Daoy (cell line): ENCODE results near the gene KRT2. TPM values are rescaled to one million over a fixed set of nuclear protein-coding genes. Genes with fewer than 3 reads are reported as not detected.
A peak's percentile ranks its signal among the peaks of the same experiment; 100 is the strongest.

ENCODE experiments used
- DNase-seq: peaks from one replicate; pipeline ENCODE4 v3.0.0-alpha.2; 2015; ENCODE audit warnings: low read depth
- total RNA-seq: library from RNA; depleted of rRNA; stranded (reverse); fragments of >200 nt; shearing (Covaris generic); gene quantifications from 2 replicates; pipeline ENCODE4 v1.2.3, GENCODE V29; 2014

KRT2 gene
- total RNA-seq, 1 experiment from 2014 or later, result 0.40 TPM

DNA sequence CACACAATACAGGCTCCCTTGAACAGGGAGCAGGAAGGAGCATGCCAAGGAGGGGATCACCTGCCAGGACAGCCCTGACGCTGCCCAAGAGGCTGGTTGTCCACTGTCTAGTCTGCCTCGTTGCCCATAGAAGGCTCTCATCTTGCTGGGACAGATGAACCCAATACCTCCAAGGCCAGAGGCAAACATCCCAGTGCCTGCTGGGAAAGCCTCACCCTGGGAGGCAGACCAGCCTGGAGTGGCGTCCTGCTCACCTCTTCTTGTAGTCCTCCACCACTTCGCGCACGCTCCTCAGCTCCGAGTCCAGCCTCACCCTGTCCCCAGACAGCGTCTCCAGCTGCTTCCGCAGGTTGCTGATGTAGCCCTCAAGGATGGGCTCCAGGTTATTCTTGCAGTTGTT lies 36.1 kb downstream of the KRT2 start:
- no peak for DNase-seq

DNA sequence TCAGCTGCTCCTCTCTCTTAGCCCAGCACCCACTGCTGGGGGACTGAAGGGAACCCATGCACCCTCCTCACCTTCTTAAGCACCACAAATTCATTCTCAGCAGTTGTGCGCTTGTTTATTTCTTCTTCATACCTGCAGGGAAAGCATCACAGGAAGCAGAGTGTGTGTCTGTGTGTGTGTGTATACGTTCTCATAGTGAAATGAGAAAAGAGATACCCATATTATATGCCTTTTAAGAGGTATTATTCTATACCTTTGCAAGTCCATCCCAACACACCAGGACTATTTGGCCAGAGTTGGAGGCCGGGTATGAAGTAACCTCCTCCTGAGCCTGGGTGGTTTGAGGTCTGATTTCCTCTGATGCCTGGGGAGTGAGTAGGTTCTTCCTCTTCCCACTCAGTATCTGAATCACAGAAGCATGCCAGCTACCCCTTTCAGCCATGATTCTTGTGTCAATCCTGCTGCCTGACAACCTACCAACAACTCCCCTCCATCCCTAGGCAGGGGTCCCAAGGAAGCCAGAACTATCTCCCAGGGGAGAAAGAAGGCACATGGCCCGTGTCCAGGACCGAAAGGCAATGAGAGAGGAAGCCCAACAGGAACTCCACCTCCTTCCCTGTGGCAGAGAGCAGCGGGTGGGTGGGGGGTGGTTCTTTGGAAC lies 36.7 kb downstream of the KRT2 start:
- peak; percentile 21 for DNase-seq

DNA sequence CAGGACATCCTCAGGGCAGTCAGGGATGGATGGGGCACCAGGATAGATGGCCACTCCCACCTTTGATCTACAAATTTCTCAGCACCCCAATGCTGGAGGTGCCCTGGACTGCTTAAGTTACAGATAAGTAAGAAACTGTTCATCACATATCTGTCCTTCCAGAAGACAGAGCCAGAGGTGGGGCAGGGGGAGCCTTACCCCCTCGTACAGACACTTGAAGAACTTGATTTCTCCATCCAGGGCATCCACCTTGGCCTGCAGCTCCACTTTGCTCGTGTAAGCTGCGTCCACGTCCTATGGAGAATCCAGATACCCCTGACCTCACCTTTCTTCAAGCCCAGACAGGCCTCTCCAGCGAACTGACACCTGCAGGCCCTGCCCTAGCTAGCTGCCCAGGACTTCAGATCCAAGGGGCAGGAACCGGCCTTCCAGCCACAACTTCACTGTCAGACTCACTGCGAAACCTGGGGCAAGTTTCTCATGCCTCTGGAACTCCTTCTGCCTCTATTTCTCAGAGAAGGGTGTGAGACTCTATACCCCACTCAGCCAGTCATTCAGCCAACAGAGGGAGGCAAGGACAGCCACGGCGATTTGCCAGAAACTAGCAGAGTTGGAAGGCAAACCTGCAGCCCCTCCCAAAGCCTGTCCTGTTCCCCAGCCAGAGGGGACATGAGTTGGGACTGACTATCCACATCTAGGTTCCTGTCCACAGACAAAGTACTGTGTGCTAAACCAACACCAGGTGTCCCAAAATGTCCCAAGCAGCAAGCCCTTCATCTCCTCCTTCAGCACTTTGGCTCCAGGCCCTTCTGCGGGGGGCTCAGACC lies 37.4 kb downstream of the KRT2 start:
- DNase-seq, result no peak

DNA sequence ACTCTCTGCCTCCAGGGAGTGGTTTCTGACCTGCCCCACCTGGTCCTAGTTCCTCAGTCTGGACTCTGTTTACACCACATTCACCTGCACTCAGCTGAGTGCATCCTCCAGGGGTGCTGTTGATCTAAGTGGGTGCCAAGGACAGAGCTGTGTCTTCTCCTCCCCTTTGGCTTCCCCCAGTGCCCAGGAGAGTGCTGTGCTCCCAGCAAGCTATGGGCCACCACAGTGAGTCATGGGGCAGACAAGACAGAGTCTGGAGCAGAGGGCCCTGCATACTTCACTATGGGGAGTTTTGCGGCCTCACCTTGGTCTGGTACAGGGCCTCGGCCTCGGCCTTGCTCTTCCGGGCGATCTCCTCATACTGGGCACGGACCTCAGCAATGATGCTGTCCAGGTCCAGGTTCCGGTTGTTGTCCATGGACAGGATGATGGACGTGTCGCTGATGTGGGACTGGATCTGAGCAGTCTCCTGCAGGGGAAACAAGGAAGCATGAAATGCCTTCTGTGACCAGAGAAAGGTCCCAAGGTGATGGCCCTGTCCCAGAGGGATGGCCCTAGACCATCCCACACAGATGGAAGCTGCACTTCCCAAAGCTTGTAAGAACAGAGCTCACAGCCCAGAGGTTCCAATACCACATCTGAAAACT lies 38.5 kb downstream of the KRT2 start:
- no peak for DNase-seq

DNA sequence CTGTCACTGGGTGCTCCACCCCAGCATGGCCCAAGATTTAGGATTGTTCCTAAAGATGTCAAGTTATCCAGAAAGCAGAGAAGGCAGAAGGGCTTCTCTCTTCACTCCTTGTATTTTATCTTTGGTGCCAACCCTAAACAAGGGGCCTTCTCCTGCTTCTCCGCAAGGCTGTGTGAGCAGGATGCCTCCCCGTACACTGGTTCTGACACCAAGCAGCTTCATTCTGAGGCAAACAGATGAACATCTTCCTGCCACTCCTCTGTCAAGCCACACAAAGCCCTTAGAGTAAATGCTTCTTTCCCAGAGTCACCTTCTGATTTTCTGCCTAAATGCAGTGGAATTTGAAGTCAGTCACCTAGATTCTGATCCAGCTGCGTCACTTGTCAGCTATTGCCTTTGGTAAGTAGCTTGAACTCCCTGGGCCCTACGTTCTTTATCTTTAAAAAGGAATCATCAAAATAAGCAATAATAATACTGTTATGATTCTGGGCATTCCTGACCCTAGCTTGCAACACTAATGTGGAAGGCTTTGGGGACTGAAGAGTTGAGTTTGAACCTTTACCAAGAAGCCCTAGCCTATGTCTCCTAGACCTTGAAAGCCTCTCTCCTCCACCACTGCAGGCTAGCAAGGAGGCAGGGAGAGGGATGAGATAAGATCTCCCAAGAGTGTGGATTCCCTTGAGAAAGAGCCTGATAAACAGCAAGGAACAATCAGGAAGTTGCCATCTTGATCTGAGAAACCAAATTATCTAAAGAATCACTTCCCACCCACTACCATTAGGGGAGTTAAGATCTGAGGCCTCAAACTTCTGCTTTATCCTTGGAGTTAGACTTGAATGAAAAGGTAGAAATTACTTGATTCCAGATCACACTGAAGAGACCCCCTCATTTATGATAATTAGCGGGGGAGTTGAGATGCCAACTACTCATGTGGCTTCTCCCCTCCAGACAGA lies 39.3 kb downstream of the KRT2 start:
- DNase-seq, result no peak

DNA sequence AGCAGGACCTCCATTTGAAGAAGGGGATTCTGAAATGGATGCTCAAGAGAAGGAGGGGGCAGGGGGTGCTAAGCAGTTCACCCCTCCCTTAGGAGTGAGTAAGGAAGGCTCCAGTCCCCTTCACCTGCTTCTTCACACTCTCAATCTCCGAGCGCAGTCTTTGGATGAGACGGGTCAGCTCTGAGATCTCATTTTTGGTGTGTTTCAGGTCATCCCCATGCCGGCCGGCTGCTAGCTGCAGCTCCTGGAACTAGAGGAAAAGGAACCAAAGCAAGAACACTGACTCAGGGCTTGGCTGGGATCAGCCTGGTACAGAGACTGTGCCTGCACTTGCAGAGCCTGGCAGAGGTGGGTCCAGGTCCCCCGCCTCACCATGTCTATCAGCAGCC lies 40.9 kb downstream of the KRT2 start:
- no peak for DNase-seq

DNA sequence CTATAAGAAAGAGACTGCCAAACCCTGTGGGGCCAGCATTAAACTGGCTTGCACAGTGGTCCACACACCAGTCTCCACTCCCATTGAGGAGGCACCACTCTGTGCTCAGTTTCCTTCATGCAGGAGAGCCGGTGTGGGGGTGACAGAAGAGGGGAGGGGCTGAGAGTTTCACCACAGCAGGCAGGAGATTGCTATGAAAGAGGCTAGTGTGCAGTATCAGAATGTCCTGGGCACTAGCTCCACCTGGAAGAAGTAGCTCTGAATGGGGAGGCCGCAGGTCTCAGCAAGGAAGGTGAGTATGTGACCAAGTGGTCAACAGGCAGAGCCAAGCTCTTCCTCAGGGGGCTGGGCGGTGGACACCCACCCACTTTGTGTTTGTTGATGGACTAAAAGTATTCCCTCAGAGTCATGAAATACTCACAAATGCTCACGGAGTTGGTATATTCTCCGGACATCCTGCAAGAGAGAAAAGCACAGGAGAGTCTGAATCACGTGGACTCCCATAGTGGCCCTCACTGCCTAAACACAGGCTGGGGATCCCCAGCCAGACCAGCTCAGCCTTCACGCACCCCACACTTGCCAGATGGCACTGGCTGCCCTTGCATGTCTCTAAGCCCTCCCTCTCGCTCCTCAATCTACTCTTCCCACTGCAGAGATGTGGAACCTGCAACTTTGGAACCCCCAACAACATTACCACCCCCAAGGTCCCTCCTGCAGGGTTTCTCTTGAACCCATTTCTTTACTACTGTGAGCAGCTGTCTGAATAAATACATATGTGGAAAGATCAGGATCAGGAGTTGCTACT lies 43.0 kb downstream of the KRT2 start:
- no peak for DNase-seq

DNA sequence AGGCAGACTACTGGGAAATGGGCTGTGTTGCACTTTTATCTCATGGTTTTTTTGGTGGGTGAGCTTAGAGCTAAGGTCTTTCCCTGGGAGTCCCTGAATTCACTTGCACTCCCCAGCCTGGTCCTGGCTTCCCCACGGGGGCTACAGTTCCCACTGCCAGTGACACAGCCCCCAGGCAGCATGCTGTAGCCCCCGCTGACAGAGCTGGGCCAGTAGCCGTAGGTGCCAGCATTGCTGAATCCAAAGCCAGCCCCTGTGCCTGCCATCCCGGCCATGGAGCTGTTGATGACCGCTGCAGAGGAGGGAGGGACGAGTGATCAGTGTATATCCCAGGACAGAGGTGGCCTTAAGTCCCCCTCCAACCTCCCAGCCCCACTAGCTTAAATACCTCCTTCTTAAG lies 43.9 kb downstream of the KRT2 start:
- no peak for DNase-seq

DNA sequence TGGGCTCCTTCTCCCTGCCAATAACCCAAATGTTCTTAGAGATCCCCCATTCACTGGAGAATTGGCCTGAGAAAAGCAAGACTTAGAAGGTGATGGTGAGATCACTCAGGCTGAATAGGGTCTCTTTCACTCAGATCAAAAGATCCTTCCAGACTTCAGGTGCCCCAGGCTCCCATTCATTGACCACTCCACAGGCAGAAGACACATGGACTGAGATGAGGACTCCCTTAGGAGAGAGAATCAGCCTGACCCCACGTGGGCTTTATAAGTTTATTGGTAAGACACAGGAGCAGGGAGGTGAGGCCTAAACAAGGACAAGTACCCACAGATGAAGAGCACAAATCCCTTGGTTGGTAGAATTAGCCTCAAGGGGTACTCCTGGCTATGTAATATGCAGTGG lies 44.7 kb downstream of the KRT2 start:
- DNase-seq, result no peak

DNA sequence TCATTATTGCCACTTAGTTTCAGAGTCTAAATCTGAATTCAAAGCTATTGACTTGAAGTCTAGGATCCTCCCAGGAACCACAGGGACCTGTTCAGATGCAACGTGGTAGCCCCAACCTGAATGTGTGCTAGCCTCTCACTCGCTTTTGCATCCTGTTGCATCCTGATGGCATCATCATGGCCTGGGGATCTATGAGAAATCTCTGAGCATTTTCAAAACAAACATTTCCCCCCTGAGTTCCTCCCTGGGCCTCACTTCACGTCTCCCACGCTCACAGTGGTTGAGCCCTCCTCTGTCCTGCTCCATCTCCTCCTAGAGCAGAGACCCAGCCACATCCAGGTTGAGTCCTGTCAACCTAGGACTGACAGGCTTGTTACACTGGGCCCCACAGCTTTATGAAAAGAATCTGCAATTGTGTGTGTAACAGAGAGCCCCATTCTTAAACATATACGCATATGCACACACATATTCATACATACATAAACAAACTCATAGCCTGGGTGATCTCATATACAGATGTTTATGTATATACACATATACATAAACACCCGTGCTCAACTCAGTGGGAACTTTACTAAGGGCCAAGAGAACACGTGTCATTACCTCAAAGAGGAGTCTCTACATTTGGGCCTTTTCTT lies 45.3 kb downstream of the KRT2 start:
- no peak for DNase-seq

DNA sequence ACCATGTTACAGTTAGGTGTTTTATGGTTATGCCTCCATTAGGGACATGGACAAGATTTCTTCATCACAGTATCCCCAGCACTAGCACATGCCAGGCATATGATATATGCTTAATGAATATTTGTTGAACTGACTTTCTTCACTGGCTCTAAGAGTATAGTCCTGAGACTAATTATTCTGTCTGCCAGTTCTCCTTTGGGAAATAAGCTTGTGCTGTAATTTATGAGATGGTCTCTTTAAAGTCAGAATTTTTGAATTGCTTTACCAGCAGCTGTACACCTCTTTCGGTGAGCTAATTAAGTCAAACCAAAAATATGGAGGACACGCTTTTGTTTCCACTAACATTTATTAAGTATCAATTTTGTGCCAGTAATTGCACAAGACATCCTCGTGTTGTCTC lies 45.9 kb downstream of the KRT2 start:
- DNase-seq, result no peak

DNA sequence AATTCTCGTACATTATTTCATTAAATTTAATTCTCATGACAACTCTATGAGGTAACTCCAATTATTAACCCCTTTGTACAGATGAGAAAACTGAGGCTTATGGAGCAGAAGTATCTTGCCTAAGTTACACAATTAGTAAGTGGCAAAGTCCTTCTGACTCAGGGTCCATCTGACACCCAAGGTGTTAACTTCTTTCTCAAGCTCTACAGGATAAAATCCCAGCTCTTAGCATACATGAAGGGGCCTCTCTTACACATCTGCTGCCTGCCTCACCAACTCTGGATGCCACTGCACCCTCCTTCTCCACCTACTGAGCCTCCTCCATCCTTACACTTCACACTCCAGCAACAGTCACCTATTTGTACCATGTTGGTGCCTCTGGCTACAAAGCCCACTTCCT lies 46.5 kb downstream of the KRT2 start:
- no peak for DNase-seq

DNA sequence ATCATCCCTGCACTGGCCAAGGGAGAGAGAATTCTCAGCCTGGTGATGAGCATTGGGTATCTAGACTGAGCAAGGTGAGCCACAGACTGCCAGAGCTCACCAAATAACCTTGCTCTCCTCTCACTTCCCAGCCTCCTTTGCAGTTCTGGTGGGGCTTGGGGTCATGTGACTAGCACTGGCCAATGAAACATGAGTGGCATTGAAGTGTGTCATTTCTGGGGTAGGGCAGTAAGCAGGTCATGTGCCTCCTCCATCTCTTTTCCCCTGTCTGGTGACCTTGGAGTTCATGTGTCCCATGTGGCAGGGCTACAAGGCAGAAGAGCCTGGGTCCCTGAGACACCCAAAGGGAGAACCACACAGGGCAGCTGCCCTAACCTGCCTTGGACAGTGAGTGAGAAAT lies 47.2 kb downstream of the KRT2 start:
- no peak for DNase-seq

DNA sequence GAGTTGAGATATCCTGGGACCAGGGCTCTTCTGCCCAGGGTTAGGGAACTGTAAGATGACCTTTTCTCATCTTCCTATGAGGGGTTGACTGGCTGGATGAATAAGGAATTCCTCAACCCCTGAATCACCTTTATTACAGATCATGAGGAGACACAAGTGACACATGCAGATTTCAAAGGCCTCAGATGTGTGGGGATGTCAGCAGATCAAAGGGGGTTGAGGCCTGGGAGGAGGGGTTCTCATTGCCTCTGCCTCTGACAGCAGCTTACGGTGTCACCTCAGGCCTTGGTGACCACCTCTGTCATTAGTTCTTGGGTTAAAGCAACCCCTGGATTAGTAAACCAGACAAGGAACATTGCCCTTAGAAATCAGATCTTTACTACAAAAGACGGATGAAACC lies 48.7 kb downstream of the KRT2 start:
- DNase-seq, result no peak

DNA sequence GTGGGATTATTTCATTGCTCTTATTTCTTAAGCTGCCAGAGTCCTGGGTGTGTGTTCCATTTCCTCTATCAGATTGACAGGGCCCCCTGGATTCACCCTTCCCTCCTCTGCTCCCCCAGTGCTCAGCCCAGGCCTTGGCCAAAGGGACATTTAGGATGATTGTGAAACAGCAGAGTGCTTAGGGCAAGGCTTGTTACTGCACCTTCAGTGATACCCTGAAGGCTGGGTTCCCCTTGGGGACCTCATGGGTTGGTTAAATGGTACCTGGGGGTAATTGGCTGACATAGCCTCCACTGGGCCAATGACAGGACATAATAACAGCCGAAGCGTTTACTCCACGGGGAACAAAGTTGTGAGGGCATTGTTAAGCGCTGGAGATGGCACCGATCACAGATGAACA lies 49.5 kb downstream of the KRT2 start:
- DNase-seq, result no peak

DNA sequence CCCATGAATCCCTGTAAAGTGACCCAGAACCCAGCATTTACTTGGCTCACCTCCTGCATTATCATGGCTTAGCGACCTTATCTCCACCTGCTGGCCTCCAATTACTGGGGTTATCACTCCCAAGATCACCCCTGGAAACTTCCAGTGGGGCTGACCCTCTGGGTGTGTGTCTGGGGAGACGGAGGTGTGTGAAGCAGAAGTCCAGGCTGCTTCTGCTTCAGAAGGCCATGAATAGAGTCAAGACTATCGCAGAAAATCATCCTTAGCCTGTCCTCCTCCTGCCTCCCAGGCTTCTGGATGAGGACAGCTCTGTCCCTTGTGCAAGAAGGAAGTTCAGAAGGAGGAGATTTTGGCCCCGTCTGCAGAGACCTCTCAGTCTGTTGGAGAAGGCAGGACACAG lies 50.3 kb downstream of the KRT2 start:
- no peak for DNase-seq

DNA sequence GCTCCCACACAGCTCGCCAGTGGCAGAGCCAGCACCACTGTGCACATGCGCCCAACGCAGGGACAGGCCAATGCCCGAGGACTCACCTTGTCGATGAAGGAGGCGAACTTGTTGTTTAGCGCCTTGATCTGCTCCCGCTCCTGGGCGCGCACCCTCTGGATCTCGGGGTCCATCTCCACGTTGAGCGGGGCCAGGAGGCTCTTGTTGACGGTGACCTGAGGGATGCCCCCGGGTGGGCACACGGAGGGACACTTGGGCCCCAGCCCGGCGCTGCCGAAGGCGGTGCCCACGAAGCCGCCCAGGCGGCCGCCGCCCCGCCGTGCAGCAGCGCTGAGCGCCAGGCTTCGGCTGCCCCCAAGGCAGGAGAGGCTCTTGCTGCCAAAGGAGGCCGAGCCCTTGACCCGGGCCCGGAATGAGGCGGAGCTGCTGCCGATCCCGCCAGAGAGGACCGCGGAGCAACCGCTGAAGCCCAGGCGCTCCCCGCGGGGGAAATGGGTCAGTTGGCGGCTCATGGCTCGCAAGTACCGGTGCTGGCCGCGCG lies 51.0 kb downstream of the KRT2 start, which contains the start of gene KRT72:
Gene KRT72, minus strand, starts transcription at position 523 of the 541 bp plus-strand sequence. Its CDS starts 11 bp downstream, at position 512.
- no peak for DNase-seq

DNA sequence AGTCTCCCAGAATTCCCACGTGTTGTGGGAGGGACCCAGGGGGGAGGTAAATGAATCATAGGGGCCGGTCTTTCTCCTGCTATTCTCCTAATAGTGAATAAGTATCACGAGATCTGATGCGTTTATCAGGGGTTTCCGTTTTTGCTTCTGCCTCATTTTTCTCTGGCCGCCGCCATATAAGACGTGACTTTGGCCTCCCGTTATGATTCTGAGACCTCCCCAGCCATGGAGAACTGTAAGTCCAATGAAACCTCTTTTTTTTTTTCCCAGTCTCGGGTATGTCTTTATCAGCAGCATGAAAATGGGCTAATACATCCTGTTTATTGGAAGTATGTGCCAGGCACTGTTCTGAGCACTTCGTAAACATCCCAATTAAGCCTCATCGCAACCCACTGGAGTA lies 51.5 kb downstream of the KRT2 start:
- DNase-seq, result no peak

DNA sequence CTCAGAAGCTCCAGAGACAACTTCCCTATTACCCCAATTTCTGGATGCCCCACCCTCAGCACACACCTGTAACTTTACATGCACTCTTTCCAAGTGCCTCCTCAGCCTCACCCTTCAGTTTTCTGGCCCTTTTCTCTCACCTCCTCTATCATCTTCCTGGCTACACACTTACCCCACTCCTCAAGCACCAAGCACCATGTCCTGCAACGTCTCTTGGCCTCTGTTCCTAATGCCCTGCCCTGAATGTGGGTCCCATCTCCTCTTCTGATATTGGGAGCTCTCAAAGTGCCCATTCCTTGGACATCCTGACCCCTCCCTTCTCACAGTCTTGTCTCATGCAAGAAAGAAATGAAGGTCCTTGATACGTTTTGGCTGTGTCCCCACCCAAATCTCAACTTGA lies 51.9 kb downstream of the KRT2 start:
- DNase-seq, result no peak

DNA sequence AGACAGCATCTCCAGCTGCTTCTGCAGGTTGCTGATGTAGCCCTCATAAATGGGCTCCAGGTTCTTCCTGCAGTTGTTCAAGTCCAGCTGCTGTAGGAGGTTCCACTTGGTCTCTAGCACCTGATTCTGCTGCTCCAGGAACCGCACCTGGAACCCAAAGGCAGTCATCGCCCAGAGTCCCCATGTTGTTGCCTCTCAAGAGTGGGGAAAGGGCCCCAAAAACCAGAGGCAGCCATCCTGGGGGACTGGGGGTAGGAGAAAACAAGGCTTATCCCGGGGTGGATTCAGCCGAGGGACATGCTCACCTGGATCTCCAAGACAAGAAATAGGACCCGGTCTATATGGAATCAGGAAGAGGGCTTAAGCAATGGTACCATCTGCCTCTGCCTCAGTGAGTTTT lies 53.0 kb downstream of the KRT2 start:
- no peak for DNase-seq
